Loucy (cell line): ENCODE results near the gene CDC42BPA.

ENCODE experiments used
- H2AFZ ChIP-seq: fragments of 200-600 bp; sonication (generic); 2 replicates; pipeline ENCODE4 v1.6.0; 2016; ENCODE audit warnings: antibody characterized with exemption, mild to moderate bottlenecking, low read length, moderate library complexity
- H3F3A ChIP-seq: fragments of 200-600 bp; 2 replicates; pipeline ENCODE4 v1.6.0; 2016; ENCODE audit warnings: antibody characterized with exemption, low read depth, mild to moderate bottlenecking
- H3K27me3 ChIP-seq: fragments of 200-600 bp; sonication (generic); 2 replicates; pipeline ENCODE4 v1.6.1; 2014; ENCODE audit warnings: low read length, mild to moderate bottlenecking; ENCODE audit not compliant: insufficient read depth, poor library complexity, severe bottlenecking
- H3K36me3 ChIP-seq: fragments of 200-600 bp; sonication (generic); 2 replicates; pipeline ENCODE4 v1.6.1; 2016; ENCODE audit warnings: low read length; ENCODE audit not compliant: insufficient read depth
- H3K4me1 ChIP-seq: fragments of 200-600 bp; sonication (generic); 2 replicates; pipeline ENCODE4 v1.5.1; 2014; ENCODE audit warnings: low read length, mild to moderate bottlenecking; ENCODE audit not compliant: insufficient read depth, poor library complexity, severe bottlenecking
- H3K4me2 ChIP-seq: fragments of 200-600 bp; sonication (generic); 2 replicates; pipeline ENCODE4 v1.6.0; 2014; ENCODE audit warnings: antibody characterized with exemption, low read length, low read depth, mild to moderate bottlenecking; ENCODE audit not compliant: poor library complexity, severe bottlenecking
- H3K4me3 ChIP-seq: fragments of 200-600 bp; sonication (generic); 2 replicates; pipeline ENCODE4 v1.5.1; 2014; ENCODE audit warnings: low read length, mild to moderate bottlenecking, mixed read lengths; ENCODE audit not compliant: poor library complexity, severe bottlenecking
- H3K79me2 ChIP-seq: fragments of 200-600 bp; sonication (generic); 2 replicates; pipeline ENCODE4 v1.6.1; 2014; ENCODE audit warnings: low read length; ENCODE audit not compliant: insufficient read depth
- H3K9ac ChIP-seq: fragments of 200-600 bp; sonication (generic); 2 replicates; pipeline ENCODE4 v1.6.0; 2014; ENCODE audit warnings: mild to moderate bottlenecking, low read depth, low read length, moderate library complexity; ENCODE audit not compliant: poor library complexity, severe bottlenecking
- H3K9me2 ChIP-seq: fragments of 200-600 bp; sonication (generic); replicated peaks from 2 replicates; pipeline ENCODE4 v1.6.1; 2016; ENCODE audit warnings: low read depth, low read length, mixed read lengths
- H3K9me3 ChIP-seq: fragments of 200-600 bp; sonication (generic); 2 replicates; pipeline ENCODE4 v1.6.1; 2014; ENCODE audit warnings: mild to moderate bottlenecking, antibody characterized with exemption, low read length, low read depth; ENCODE audit not compliant: insufficient read depth
- H4K20me1 ChIP-seq: fragments of 200-600 bp; sonication (generic); 2 replicates; pipeline ENCODE4 v1.6.0; 2014; ENCODE audit warnings: antibody characterized with exemption, low read length, mild to moderate bottlenecking; ENCODE audit not compliant: insufficient read depth, poor library complexity, severe bottlenecking
- CTCF ChIP-seq: fragments of 200-600 bp; sonication (generic); conservative IDR thresholded peaks from 2 replicates; pipeline ENCODE4 v1.5.1; 2014; ENCODE audit warnings: mild to moderate bottlenecking, antibody characterized with exemption, low read length
- EZH2phosphoT487 ChIP-seq: fragments of 200-600 bp; IDR thresholded peaks from 2 replicates; pipeline ENCODE4 v1.6.1; 2018; ENCODE audit warnings: antibody characterized with exemption, mild to moderate bottlenecking, moderate library complexity, borderline replicate concordance

The CDC42BPA gene

DNA sequence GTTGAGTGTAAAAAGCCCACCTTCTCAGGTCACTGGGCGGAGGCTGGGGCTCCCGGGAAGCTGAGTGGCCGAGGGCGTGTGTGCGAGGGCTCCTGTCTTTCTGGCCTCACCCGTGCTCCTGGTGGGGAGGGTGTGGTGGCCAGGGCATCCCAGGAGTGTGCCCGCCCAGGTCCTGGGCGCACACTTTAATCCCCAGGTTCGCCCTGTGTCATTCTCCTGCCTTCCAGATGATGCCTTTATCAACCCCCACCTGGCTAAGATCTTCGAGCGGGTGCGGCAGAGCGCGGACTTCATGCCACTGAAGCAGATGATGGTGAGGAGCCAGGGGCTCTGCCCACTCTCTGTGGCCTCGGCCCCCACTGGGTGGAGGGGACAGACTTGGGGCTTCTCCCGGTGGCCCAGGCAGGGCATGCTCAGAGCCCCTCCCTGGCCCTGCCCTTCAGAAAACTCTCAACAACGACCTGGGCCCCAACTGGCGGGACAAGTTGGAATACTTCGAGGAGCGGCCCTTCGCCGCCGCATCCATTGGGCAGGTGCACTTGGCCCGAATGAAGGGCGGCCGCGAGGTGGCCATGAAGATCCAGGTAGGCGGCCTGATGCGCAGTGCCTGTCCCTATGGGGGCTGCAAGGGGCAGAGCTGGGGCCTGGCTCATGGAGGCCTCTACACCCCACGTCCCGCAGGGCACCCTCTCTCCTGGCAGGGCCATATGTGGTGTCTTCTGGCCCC is 335.7 kb downstream of the CDC42BPA start:
- H3K9me2 ChIP-seq: no peaks in the 10 kb centered on the region
- no peaks in the 10 kb centered on the region for H3K79me2 ChIP-seq
- H3K9ac ChIP-seq: no peak overlapping the region
- no peak overlapping the region for H3K4me2 ChIP-seq
- TF ChIP-seq CTCF (no peak), EZH2phosphoT487 (no peak)
- no peaks in the 10 kb centered on the region for H3K27me3 ChIP-seq
- no peaks in the 10 kb centered on the region for H3F3A ChIP-seq
- H4K20me1 ChIP-seq: no peaks in the 10 kb centered on the region
- H3K36me3 ChIP-seq: peaks cover 66% of the 10 kb centered on the region; the same call in 1 of the 2 replicates
- no peaks in the 10 kb centered on the region for H3K4me1 ChIP-seq
- H3K9me3 ChIP-seq: no peaks in the 10 kb centered on the region
- no peak overlapping the region for H3K4me3 ChIP-seq
- H2AFZ ChIP-seq: no peak overlapping the region

DNA sequence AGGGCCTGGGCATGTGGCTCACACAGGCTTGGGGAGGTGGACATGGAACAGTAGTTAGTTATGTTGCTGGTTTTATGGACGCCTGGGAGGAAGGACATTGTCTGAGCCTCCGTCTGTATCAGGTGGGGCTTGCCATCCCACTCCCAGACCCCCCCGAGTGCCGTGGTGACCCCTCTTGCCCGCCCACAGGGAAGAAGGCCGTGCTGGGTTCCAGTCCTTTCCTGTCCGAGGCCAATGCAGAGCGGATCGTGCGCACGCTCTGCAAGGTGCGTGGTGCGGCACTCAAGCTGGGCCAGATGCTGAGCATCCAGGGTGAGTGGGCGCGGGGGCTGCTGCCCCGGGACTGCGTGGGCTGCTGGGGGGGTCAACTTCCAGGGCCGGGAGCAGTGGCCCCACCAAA is 336.5 kb downstream of the CDC42BPA start:
- Histone ChIP-seq H2AFZ (no peak overlapping the region), H4K20me1 (no peaks in the 10 kb centered on the region), H3K36me3 (peaks cover 61% of the 10 kb centered on the region; the same call in 1 of the 2 replicates)

DNA sequence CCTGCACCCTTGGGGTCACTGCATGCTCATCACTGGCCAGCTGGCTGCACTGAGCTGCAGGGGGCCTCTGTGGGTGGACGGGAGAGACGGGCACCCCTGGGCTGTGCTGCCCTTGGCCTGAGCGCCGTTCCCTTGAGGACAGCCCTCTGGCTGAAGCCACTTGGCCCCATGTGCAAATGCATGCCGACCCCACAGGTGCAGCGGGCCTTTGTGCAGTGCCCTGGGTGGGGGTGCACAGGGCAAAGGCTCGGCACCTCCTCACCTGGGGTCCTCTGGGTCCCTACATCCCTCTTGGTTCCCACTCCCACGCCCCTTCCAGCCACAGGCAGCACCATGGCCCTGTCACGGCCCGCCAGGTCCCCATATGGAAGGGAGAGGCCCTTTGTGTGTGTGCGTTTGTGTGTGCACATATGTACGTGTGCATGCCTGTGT is 336.9 kb downstream of the CDC42BPA start:
- H3K9me3 ChIP-seq: no peaks in the 10 kb centered on the region
- peaks cover 56% of the 10 kb centered on the region; the same call in 1 of the 2 replicates for H3K36me3 ChIP-seq
- no peaks in the 10 kb centered on the region for H4K20me1 ChIP-seq
- H3K79me2 ChIP-seq: no peaks in the 10 kb centered on the region
- H3K9me2 ChIP-seq: no peaks in the 10 kb centered on the region
- no peak overlapping the region for H3K4me2 ChIP-seq
- no peaks in the 10 kb centered on the region for H3K27me3 ChIP-seq
- TF ChIP-seq EZH2phosphoT487: no peak
- TF ChIP-seq CTCF: no peak
- H3F3A ChIP-seq: no peaks in the 10 kb centered on the region
- no peak overlapping the region for H3K9ac ChIP-seq
- no peak overlapping the region for H3K4me3 ChIP-seq
- H2AFZ ChIP-seq: no peak overlapping the region
- no peaks in the 10 kb centered on the region for H3K4me1 ChIP-seq

More for the DNA sequence above, 336.5 kb downstream of the CDC42BPA start:
- no peaks in the 10 kb centered on the region for H3K9me2 ChIP-seq
- H3K27me3 ChIP-seq: no peaks in the 10 kb centered on the region
- no peaks in the 10 kb centered on the region for H3F3A ChIP-seq
- TF ChIP-seq EZH2phosphoT487 (no peak), CTCF (no peak)
- H3K79me2 ChIP-seq: no peaks in the 10 kb centered on the region
- H3K4me1 ChIP-seq: no peaks in the 10 kb centered on the region
- no peak overlapping the region for H3K4me2 ChIP-seq
- no peak overlapping the region for H3K9ac ChIP-seq
- no peaks in the 10 kb centered on the region for H3K9me3 ChIP-seq
- no peak overlapping the region for H3K4me3 ChIP-seq
